Esophagus squamous epithelium (tissue), 5 donors: ENCODE results near the gene TMEM120B. TPM values are rescaled to one million over a fixed set of nuclear protein-coding genes. Genes with fewer than 3 reads are reported as not detected.

Experiments
- DNase-seq: peaks from one replicate; lab custom pipeline; 2025; lab: John Stamatoyannopoulos, UW
- H3K27ac ChIP-seq, 4 donors: fragments of 200-600 bp; sonication (generic); one replicate each; pipeline ENCODE4 v1.5.1; 2016 to 2019; ENCODE audit warnings: mild to moderate bottlenecking in 1 of 4
- H3K27me3 ChIP-seq, 4 donors: fragments of 200-600 bp; sonication (generic); 1 replicate in 3 of 4; 2 replicates in 1 of 4; pipeline versions ENCODE4 v1.5.1 to v1.6.0; 2017 to 2021; ENCODE audit warnings: antibody characterized with exemption in 1 of 4
- H3K36me3 ChIP-seq, 3 donors: fragments of 200-600 bp; sonication (generic); one replicate each; pipeline ENCODE4 v1.5.1; 2016 to 2019
- H3K4me1 ChIP-seq, 3 donors: fragments of 200-600 bp; sonication (generic); one replicate each; pipeline ENCODE4 v1.5.1; 2017 to 2019
- H3K4me3 ChIP-seq, 4 donors: fragments of 200-600 bp; sonication (generic); 1 replicate in 3 of 4; 2 replicates in 1 of 4; pipeline ENCODE4 v1.5.1; 2016 to 2019; ENCODE audit warnings: mild to moderate bottlenecking in 2 of 4, moderate library complexity in 1 of 4
- H3K9me3 ChIP-seq, 3 donors: fragments of 200-600 bp; sonication (generic); one replicate each; pipeline ENCODE4 v1.5.1; 2016 to 2019
- CTCF ChIP-seq, 6 experiments: fragments of 450-650 bp in 4 of 6; fragments of 200-600 bp in 2 of 6; sonication (generic) in 2 of 6; IDR thresholded peaks; one replicate each; pipeline ENCODE4 v1.5.1; 2016 to 2019; ENCODE audit warnings: antibody characterized with exemption in 6 of 6, mild to moderate bottlenecking in 4 of 6, moderate library complexity in 4 of 6
- POLR2A ChIP-seq, 4 donors: fragments of 450-650 bp; IDR thresholded peaks; one replicate each; pipeline ENCODE4 v1.6.1; 2017; ENCODE audit warnings: antibody characterized with exemption in 4 of 4, mild to moderate bottlenecking in 4 of 4, moderate library complexity in 3 of 4
- WGBS, 2 donors: methylation state at CpG; one replicate each; pipeline ENCODE4 v1.1.5; 2018; 5-methylcytosine and 5-hydroxymethylcytosine counted together
- intact Hi-C: fragments of 100-400 bp; cut with DNase I; formaldehyde crosslinking; loops from one replicate; pipeline ENCODE4 v1.15.0; 2022
- total RNA-seq, 4 donors: library from RNA; depleted of rRNA; stranded (reverse); fragments of >200 nt; gene quantifications; one replicate each; pipeline ENCODE4 v1.1.0, GENCODE V29; 2016
- donor health status: DM: yes; HTN: yes; CAD: no.

The TMEM120B gene
- total RNA-seq, 4 donors from 2014 or later = 2.7 to 5.2 (median 4.5) TPM

GRCh38 chr12:121794534-121795033, 82.0 kb downstream of the TMEM120B start:
- Histone ChIP-seq H3K27ac (peak overlapping the region; percentile 100), H3K4me3 (peak overlapping the region in 3 of 4 donors; percentile 18 to 69 (median 56)), H3K4me1 (peaks cover 48 to 90% (median 60%) of the 10 kb centered on the region in 3 donors), H3K9me3 (no peaks in the 10 kb centered on the region), H3K27me3 (no peaks in the 10 kb centered on the region), H3K36me3 (peaks cover 8 to 14% (median 8%) of the 10 kb centered on the region in 3 donors)
- DNase-seq = no peak
- TF ChIP-seq CTCF (IDR thresholded peaks at IDR 0.05) = no peak
- TF ChIP-seq POLR2A (IDR thresholded peaks at IDR 0.05) = no peak
- intact Hi-C loops = no loop called here
- WGBS, 2 donors = 0 to 2% methylated on average over 1 to 9 of the region's 13 CpGs

- Histone ChIP-seq H3K4me1 (peaks cover 48 to 86% (median 60%) of the 10 kb centered on the region in 3 donors), H3K27me3 (no peaks in the 10 kb centered on the region), H3K4me3 (peak overlapping the region in 3 of 4 donors; percentile 18 to 69 (median 56)), H3K36me3 (peaks cover 8 to 14% (median 8%) of the 10 kb centered on the region in 3 donors), H3K27ac (peak overlapping the region; percentile 100), H3K9me3 (no peaks in the 10 kb centered on the region)
- 49 to 56% methylated on average over 6 to 9 of the region's 15 CpGs for WGBS, 2 donors
- DNase-seq = no peak
- TF ChIP-seq POLR2A (IDR thresholded peaks at IDR 0.05) (peak in 1 of 4 donors; percentile 15), CTCF (IDR thresholded peaks at IDR 0.05) (peak; percentile 97 to 99 (median 98))
- intact Hi-C loops = no loop called here
Measured at GRCh38 chr12:121795034-121795968, 82.7 kb downstream of the TMEM120B start.

GRCh38 chr12:121796855-121797751, 84.6 kb downstream of the TMEM120B start:
- intact Hi-C loops = no loop called here
- WGBS, 2 donors = 20 to 28% methylated on average over 17 to 20 of the region's 39 CpGs
- no peak for DNase-seq

More at GRCh38 chr12:121796855-121797751, 84.6 kb downstream of the TMEM120B start:
- no peaks in the 10 kb centered on the region for H3K9me3 ChIP-seq
- H3K27ac ChIP-seq = peak overlapping the region; percentile 100
- no peaks in the 10 kb centered on the region for H3K27me3 ChIP-seq
- H3K4me3 ChIP-seq = peak overlapping the region; percentile 75 to 91 (median 86)
- peaks cover 48 to 87% (median 60%) of the 10 kb centered on the region in 3 donors for H3K4me1 ChIP-seq
- peak in 5 of 6 experiments; percentile 18 to 49 (median 30) for TF ChIP-seq CTCF (IDR thresholded peaks at IDR 0.05)
- peak in 1 of 4 donors; percentile 51 for TF ChIP-seq POLR2A (IDR thresholded peaks at IDR 0.05)
- H3K36me3 ChIP-seq = peaks cover 8 to 14% (median 8%) of the 10 kb centered on the region in 3 donors
